Small intestine (tissue), 7 donors: Measurements from ENCODE around the gene SUSD1. TPM values are rescaled to one million over a fixed set of nuclear protein-coding genes. Genes with fewer than 3 reads are reported as not detected.

Experiments
- DNase-seq, 2 donors: peaks; one replicate each; pipeline versions ENCODE4 v3.0.0 to v3.0.0-alpha.2; 2013
- FAIRE-seq: peaks from 2 replicates; lab custom pipeline; 2012; peaks lifted over from hg19 to GRCh38; lab: Jason Lieb, UNC
- H3K27ac ChIP-seq, 3 donors: one replicate each; pipeline ENCODE4 v1.5.1; 2013; ENCODE audit warnings: low read length in 2 of 3, mild to moderate bottlenecking in 2 of 3, control low read depth in 1 of 3, inconsistent platforms in 1 of 3, low read depth in 1 of 3, moderate library complexity in 1 of 3
- H3K27me3 ChIP-seq, 3 donors: one replicate each; pipeline ENCODE4 v1.6.1; 2013; ENCODE audit warnings: low read length in 3 of 3, inconsistent platforms in 1 of 3; ENCODE audit not compliant: control insufficient read depth in 3 of 3, insufficient read depth in 3 of 3
- H3K36me3 ChIP-seq, 3 donors: one replicate each; pipeline ENCODE4 v1.6.1; 2013; ENCODE audit warnings: low read length in 3 of 3, inconsistent platforms in 1 of 3, low read depth in 1 of 3, mild to moderate bottlenecking in 1 of 3, moderate library complexity in 1 of 3; ENCODE audit not compliant: control insufficient read depth in 3 of 3, insufficient read depth in 2 of 3
- H3K4me1 ChIP-seq, 3 donors: one replicate each; pipeline ENCODE4 v1.6.1; 2013; ENCODE audit warnings: low read length in 2 of 3, inconsistent platforms in 1 of 3, low read depth in 1 of 3, mild to moderate bottlenecking in 1 of 3, moderate library complexity in 1 of 3; ENCODE audit not compliant: control insufficient read depth in 3 of 3, insufficient read depth in 2 of 3
- H3K4me3 ChIP-seq, 3 donors: one replicate each; pipeline ENCODE4 v1.5.1; 2013; ENCODE audit warnings: low read length in 3 of 3, control low read depth in 1 of 3, inconsistent platforms in 1 of 3, low read depth in 1 of 3, mild to moderate bottlenecking in 1 of 3, moderate library complexity in 1 of 3
- H3K9me3 ChIP-seq, 2 donors: one replicate each; pipeline ENCODE4 v1.6.1; 2013; ENCODE audit warnings: low read depth in 1 of 2, low read length in 1 of 2; ENCODE audit not compliant: control insufficient read depth in 2 of 2, insufficient read depth in 1 of 2
- WGBS, 3 donors: extraction: QIAGEN DNeasy Blood & Tissue Kit; methylation state at CpG; one replicate each; pipeline ENCODE4 v1.1.7; 2013; 5-methylcytosine and 5-hydroxymethylcytosine counted together
- polyA plus RNA-seq, 4 donors: library from polyadenylated mRNA; stranded (reverse) in 3 of 4; unstranded in 1 of 4; fragments of 200-250 nt in 3 of 4; fragments of 120-200 nt in 1 of 4; gene quantifications; one replicate each; pipeline versions ENCODE4 v1.2.1 to v1.2.3, GENCODE V29; 2013
- donor health status: healthy with polysubstance abuse.
- donor health status: control.
- donor health status: control.
- donor health status: Bipolar disorder and iron deficiency.
- donor health status: healthy.

The SUSD1 gene
- polyA plus RNA-seq, 4 donors, result 3.8 to 29.8 (median 7.0) TPM

DNA sequence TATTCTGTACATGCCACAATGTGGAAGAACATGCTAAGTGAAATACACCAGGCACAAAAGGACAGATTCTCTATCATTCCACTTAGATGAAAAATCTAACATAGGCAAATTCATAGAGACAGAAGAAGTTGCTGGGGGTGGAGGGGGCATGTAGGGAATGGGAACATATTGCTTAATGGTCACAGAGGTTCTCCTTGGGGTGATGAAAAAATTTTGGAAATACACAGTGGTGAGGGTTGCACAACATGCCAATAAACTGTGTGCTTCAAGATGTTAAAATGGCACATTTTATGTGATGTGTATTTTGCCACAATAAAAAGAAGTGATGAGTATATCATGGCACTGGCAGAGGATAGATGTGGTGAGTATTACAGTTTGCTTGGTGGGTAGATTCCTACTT lies 111.9 kb downstream of the SUSD1 start:
- Histone ChIP-seq H3K4me3 (no peak overlapping the region), H3K9me3 (no peaks in the 10 kb centered on the region), H3K36me3 (peaks cover 0 to 39% (median 0%) of the 10 kb centered on the region in 3 donors), H3K4me1 (peaks cover 8 to 61% (median 15%) of the 10 kb centered on the region in 3 donors), H3K27me3 (no peaks in the 10 kb centered on the region), H3K27ac (no peak overlapping the region)
- no peak for DNase-seq
- FAIRE-seq, result no peak

DNA sequence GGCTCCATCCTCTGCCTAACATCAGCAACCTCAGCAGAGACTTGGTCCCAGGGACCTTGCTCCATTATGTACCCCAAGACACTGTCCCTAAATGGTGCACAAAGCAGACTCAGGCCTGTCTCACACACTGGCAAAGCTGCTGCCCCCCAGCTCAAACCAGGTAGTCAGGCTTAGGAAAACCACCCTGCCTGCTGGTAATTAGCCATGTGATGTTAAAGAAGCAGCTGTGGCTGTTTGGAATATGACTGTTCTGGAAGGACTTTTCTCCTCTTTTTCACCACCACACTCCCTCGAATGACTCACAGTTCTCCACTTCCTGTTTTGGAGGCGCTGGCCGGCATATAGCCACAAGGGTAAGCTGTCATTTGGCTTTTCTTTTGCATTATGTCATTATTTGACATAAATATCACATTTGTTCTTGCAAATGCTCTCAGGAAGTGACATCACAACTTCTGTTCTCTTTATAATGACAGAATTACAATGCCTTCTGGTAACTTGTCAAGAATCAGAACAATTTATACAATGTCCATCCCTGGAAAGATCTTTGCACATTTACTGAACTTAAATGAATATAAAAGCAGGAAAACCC lies 113.9 kb downstream of the SUSD1 start:
- Histone ChIP-seq H3K4me1 (peaks cover 7 to 46% (median 15%) of the 10 kb centered on the region in 3 donors), H3K4me3 (no peak overlapping the region), H3K27me3 (no peaks in the 10 kb centered on the region), H3K36me3 (peaks cover 0 to 30% (median 0%) of the 10 kb centered on the region in 3 donors), H3K27ac (peak overlapping the region; percentile 83 to 95 (median 91)), H3K9me3 (no peaks in the 10 kb centered on the region)
- FAIRE-seq (no peak), DNase-seq (peak; percentile 76 to 84)
- 6 to 9% (median 8%) methylated on average over 3 of the region's 3 CpGs for WGBS, 3 donors

- Histone ChIP-seq H3K9me3 (no peaks in the 10 kb centered on the region), H3K4me3 (no peak overlapping the region), H3K27me3 (no peaks in the 10 kb centered on the region), H3K4me1 (peaks cover 6 to 33% (median 12%) of the 10 kb centered on the region in 3 donors), H3K27ac (peak overlapping the region; percentile 22 to 95 (median 91)), H3K36me3 (peaks cover 0 to 38% (median 0%) of the 10 kb centered on the region in 3 donors)
- no peak for FAIRE-seq
- DNase-seq, result no peak
- WGBS, 3 donors, result 67 to 76% (median 71%) methylated on average over 3 of the region's 3 CpGs
Observed at GRCh38 chr9:112059966-112060320, 115.2 kb downstream of the SUSD1 start.

DNA sequence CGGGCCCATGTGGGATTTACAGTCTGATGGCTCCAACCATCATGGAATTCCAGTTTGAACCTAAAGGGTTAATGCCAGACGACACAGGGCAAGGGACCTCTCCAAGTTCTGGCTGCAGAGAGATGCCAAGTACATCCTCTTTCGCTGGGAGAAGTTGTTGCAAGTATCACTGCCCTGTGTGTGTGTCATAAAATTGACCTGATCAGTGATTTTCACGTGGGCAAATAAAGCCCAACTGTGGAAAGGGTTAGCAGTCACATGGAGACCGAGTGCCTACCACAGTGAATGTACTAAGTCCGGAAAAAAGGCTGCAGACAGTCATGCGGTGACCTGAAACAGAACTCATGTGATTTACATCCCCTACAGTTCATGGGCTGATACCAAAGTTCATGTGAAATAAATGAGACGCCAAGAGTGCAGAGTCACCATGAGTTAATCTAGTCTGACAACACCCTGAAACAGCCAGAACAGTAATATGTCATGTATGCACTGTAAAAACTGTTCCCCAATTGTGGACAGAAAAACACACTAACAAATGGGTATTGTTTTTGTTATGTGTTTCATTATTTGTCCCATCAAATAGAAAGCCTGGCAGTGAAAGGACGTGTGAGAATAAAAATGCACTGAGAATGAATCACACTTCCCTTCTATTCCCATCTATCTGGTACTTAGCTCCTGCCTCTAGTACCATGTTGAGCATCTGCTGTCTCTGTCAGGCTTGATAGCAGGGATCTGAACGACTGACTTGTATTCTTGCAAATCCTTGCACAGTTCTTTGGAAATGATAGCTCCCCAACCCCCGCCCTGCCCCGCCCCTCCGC lies 115.7 kb downstream of the SUSD1 start:
- Histone ChIP-seq H3K4me3 (no peak overlapping the region), H3K9me3 (no peaks in the 10 kb centered on the region), H3K27ac (peak overlapping the region; percentile 37 to 95 (median 63)), H3K36me3 (peaks cover 0 to 38% (median 0%) of the 10 kb centered on the region in 3 donors), H3K27me3 (no peaks in the 10 kb centered on the region), H3K4me1 (peaks cover 5 to 32% (median 12%) of the 10 kb centered on the region in 3 donors)
- peak; percentile 93 to 96 for DNase-seq
- WGBS, 3 donors, result 34 to 52% (median 48%) methylated on average over 13 of the region's 13 CpGs
- no peak for FAIRE-seq

- 61 to 86% (median 83%) methylated on average over 2 of the region's 2 CpGs for WGBS, 3 donors
- FAIRE-seq (no peak), DNase-seq (no peak)
- Histone ChIP-seq H3K4me1 (peaks cover 5 to 32% (median 12%) of the 10 kb centered on the region in 3 donors), H3K9me3 (no peaks in the 10 kb centered on the region), H3K27ac (no peak overlapping the region), H3K27me3 (no peaks in the 10 kb centered on the region), H3K36me3 (peaks cover 0 to 31% (median 0%) of the 10 kb centered on the region in 3 donors), H3K4me3 (no peak overlapping the region)
Observed at GRCh38 chr9:112056996-112057395, 118.1 kb downstream of the SUSD1 start.

- Histone ChIP-seq H3K4me1 (peaks cover 5 to 34% (median 12%) of the 10 kb centered on the region in 3 donors), H3K4me3 (no peak overlapping the region), H3K27me3 (no peaks in the 10 kb centered on the region), H3K36me3 (peaks cover 0 to 19% (median 0%) of the 10 kb centered on the region in 3 donors), H3K27ac (no peak overlapping the region), H3K9me3 (no peaks in the 10 kb centered on the region)
- FAIRE-seq (no peak), DNase-seq (no peak)
- WGBS, 3 donors, result 93 to 97% (median 95%) methylated on average over 4 of the region's 4 CpGs
Observed at GRCh38 chr9:112054916-112055315, 120.2 kb downstream of the SUSD1 start.

- Histone ChIP-seq H3K9me3 (peaks cover 0 to 8% of the 10 kb centered on the region in 2 donors), H3K36me3 (peaks cover 0 to 14% (median 0%) of the 10 kb centered on the region in 3 donors), H3K4me1 (peaks cover 7 to 31% (median 17%) of the 10 kb centered on the region in 3 donors), H3K4me3 (no peak overlapping the region), H3K27me3 (no peaks in the 10 kb centered on the region), H3K27ac (peak overlapping the region in 1 of 3 donors; percentile 52)
- no peak for FAIRE-seq
- no peak for DNase-seq
- WGBS, 3 donors, result 78 to 94% (median 92%) methylated on average over 5 of the region's 5 CpGs
Observed at GRCh38 chr9:112051812-112052211, 123.3 kb downstream of the SUSD1 start.

GRCh38 chr9:112050544-112051475 lies 124.3 kb downstream of the SUSD1 start:
- H3K27ac ChIP-seq, result peak overlapping the region; percentile 52 to 80 (median 79)
- WGBS, 3 donors, result 35 to 53% (median 51%) methylated on average over 7 of the region's 7 CpGs
- DNase-seq (peak; percentile 70 to 84), FAIRE-seq (no peak)
- peaks cover 0 to 8% of the 10 kb centered on the region in 2 donors for H3K9me3 ChIP-seq
- peaks cover 7 to 31% (median 17%) of the 10 kb centered on the region in 3 donors for H3K4me1 ChIP-seq
- peaks cover 0 to 11% (median 0%) of the 10 kb centered on the region in 3 donors for H3K36me3 ChIP-seq
- H3K4me3 ChIP-seq, result no peak overlapping the region
- no peaks in the 10 kb centered on the region for H3K27me3 ChIP-seq
